ENCODE results near the gene PSMC5.
A peak's percentile ranks its signal among the peaks of the same experiment; 100 is the strongest.
"Not testable (repeated sequence)": the region's sequence is repeated elsewhere in the genome, so short reads cannot be mapped to it uniquely, and the experiment has no call there.

The PSMC5 gene

GRCh38 chr17:63866625-63867024 is 39.4 kb downstream of the PSMC5 start:
- H3K4me3 ChIP-seq (ENCODE audit: control insufficient read depth, low read depth, low read length); DNase-seq (ENCODE audit: low read depth): not testable (repeated sequence)
- TF ChIP-seq, protein P1, sequence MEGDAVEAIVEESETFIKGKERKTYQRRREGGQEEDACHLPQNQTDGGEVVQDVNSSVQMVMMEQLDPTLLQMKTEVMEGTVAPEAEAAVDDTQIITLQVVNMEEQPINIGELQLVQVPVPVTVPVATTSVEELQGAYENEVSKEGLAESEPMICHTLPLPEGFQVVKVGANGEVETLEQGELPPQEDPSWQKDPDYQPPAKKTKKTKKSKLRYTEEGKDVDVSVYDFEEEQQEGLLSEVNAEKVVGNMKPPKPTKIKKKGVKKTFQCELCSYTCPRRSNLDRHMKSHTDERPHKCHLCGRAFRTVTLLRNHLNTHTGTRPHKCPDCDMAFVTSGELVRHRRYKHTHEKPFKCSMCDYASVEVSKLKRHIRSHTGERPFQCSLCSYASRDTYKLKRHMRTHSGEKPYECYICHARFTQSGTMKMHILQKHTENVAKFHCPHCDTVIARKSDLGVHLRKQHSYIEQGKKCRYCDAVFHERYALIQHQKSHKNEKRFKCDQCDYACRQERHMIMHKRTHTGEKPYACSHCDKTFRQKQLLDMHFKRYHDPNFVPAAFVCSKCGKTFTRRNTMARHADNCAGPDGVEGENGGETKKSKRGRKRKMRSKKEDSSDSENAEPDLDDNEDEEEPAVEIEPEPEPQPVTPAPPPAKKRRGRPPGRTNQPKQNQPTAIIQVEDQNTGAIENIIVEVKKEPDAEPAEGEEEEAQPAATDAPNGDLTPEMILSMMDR (IDR thresholded peaks at IDR 0.05; ENCODE audit: control insufficient read depth, insufficient read depth, low read depth, low read length, missing control alignments), result peak; percentile 20

- H3K4me3 ChIP-seq (ENCODE audit: control insufficient read depth, low read depth, low read length); DNase-seq (ENCODE audit: low read depth): not testable (repeated sequence)
- TF ChIP-seq, protein P1 (IDR thresholded peaks at IDR 0.05; ENCODE audit: control insufficient read depth, insufficient read depth, low read depth, low read length, missing control alignments), result peak; percentile 4
These were observed 42.5 kb downstream of the PSMC5 start for GRCh38 chr17:63869491-63870291.

DNA sequence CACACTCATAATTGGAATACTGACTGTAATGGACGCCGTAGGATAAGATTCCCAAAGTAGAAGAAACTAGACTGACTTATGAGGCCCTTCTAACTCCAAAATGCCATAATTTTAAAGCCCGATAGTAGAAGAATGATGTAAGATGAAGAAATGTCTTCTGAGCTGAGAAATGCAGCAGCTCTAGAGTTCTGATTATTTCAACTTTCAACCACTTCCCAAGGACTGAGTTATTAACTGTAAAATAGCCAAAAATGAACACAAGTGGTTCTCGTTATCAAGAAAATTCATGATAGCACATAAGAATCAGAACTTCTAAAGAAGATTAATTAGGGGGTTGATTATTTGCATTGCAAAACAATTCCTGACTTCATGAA is 43.0 kb downstream of the PSMC5 start:
- not testable (repeated sequence) for DNase-seq (ENCODE audit: low read depth); H3K4me3 ChIP-seq (ENCODE audit: control insufficient read depth, low read depth, low read length)

DNA sequence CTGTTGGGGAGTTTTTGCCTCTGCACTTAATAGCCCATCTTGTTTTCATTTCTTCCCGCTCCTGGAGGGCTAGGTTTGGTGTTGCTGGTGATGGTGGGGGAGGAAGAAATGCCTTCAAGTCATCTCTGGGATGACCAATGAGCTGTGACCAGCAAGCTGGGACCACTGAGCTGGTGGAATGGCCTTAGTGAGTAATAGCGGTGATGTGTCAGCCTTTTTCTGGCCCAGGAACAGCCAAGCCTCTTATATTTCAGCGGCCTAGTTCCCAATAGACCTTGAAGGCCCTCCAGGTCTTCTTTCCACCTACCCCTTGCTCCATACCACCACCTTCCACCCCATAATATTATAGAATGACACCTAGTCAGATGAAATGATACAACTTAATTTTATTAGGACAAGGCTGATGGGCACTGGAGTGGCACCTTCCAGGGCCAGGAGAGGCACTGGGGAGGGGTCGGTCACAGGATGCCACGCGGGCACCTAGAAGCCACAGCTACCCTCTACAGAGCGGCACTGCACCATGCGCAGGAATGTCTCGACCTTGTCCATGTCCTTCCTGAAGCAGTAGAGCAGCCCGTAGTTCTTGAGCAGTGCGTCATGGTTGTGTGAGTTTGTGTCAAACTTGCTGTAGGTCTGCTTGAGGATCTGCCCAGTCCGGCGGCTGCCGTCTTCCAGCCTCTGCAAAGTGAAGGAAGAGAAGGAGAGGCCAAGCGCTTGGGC is 44.6 kb downstream of the PSMC5 start:
- H3K4me3 ChIP-seq (ENCODE audit: control insufficient read depth, low read depth, low read length); DNase-seq (ENCODE audit: low read depth): not testable (repeated sequence)

DNA sequence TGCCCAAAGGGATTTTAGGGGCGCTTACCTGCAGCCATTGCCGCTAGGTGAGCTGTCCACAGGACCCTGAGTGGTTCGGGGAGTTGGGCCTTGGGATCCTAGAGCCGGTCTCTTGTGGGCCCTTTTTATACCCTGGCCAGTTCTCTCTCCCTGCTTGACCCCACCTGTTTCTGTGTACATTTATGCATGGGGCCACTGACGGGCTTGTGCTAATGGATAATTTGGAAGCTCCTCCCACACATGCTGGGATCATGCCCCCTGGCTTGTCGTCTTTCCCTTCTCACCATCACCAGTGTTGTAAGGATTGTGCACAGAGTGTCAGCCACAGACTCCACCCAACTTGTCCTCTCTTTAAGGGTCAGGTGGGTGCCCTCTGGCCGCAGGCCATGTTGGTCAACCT is 46.3 kb downstream of the PSMC5 start, which contains the start of gene CSH2:
Gene CSH2 (minus strand): TSS at position 101 of the 400 bp plus-strand sequence. CDS start 63 bp downstream, at position 38.
- not testable (repeated sequence) for DNase-seq (ENCODE audit: low read depth); H3K4me3 ChIP-seq (ENCODE audit: control insufficient read depth, low read depth, low read length)

GRCh38 chr17:63874061-63874626 is 46.9 kb downstream of the PSMC5 start:
- DNase-seq (ENCODE audit: low read depth); H3K4me3 ChIP-seq (ENCODE audit: control insufficient read depth, low read depth, low read length): not testable (repeated sequence)

- DNase-seq (ENCODE audit: low read depth); H3K4me3 ChIP-seq (ENCODE audit: control insufficient read depth, low read depth, low read length): not testable (repeated sequence)
These were observed 47.5 kb downstream of the PSMC5 start for GRCh38 chr17:63874693-63875092.

- H3K4me3 ChIP-seq (ENCODE audit: control insufficient read depth, low read depth, low read length); DNase-seq (ENCODE audit: low read depth): not testable (repeated sequence)
These were observed 51.2 kb downstream of the PSMC5 start for GRCh38 chr17:63878413-63878812.

GRCh38 chr17:63880706-63881105 is 53.5 kb downstream of the PSMC5 start:
- DNase-seq (ENCODE audit: low read depth), result no peak
- TF ChIP-seq, protein P1 (IDR thresholded peaks at IDR 0.05; ENCODE audit: control insufficient read depth, insufficient read depth, low read depth, low read length, missing control alignments), result no peak

GRCh38 chr17:63881337-63881736 is 54.1 kb downstream of the PSMC5 start:
- not testable (repeated sequence) for H3K4me3 ChIP-seq (ENCODE audit: control insufficient read depth, low read depth, low read length); DNase-seq (ENCODE audit: low read depth)

More at GRCh38 chr17:63880706-63881105, 53.5 kb downstream of the PSMC5 start:
- H3K4me3 ChIP-seq (ENCODE audit: control insufficient read depth, low read depth, low read length), result no peak overlapping the region
